GM18511 (cell line): ENCODE measurements around the gene GPS1.

Experiments used
- ATAC-seq: cut with Tn5 transposase; IDR thresholded peaks from one replicate; pipeline ENCODE4 v1.9.1; 2021; ENCODE audit warnings: mild to moderate bottlenecking, moderate library complexity; ENCODE audit not compliant: unreplicated experiment

The GPS1 gene

DNA sequence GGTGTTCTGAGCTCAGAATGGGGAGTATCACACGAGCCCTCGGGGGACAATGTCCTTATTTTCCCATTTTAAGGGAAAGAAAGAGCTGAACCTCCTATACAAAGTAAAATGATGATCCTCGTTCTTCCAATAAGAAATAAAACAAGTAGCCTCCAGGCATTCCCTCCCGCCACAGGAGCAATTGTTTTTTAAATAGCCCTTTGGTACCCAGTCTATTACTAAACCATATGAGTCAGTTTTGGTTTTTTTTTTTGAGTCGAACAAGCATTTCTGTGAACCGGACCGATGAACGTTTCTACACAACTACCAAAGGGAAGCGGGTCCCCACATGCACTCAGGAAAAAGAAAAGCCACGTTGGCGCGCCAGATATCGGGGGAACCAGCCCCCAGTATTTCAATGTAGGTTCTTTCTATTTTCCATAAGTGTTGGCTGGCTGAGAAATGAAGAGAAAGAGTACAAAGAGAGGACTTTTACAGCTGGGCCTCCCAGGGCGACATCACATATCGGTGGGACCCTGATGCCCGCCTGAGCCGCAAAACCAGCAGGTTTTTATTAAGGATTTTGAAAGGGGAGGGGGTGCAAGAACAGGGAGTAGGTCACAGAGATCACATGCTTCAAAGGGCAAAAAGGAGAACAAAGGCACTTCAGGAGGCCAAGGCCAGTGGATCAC is 10.4 kb upstream of the GPS1 start:
- no peak for ATAC-seq

DNA sequence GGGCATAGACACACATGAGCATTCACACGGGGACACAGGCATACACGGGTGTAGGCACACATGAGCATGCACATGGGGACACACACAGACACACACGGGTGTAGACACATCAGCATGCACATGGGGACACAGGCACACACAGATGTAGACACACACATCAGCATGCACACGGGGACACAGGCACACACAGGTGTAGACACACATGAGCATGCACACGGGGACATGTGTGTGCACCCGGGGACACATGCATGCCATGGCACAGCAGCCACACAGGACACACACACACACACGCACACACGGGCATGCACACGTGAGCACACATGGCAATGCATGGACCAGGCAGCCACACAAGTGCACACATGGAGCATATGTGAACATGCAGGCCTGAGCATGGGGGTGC is 9.0 kb upstream of the GPS1 start:
- ATAC-seq: no peak

DNA sequence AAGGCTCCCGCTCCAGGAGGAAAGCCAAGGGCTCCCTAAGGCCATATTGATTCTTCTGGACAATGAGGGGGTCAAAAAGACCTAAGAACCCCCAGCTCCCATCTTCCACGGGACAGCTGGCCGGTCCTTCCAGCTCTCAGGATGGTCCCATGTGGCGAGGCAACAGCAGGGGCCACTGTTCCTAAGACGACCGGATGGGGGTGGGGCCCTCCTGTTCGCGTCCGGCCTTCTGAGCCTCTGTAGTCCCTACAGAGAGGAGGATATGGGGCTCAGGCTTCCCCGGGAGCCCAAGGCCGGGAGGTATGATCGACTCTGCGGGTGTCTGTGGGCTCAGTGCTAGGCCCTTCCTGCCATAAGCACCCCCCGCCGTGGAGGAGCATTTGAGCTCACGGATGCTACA is 8.2 kb upstream of the GPS1 start:
- ATAC-seq: no peak

DNA sequence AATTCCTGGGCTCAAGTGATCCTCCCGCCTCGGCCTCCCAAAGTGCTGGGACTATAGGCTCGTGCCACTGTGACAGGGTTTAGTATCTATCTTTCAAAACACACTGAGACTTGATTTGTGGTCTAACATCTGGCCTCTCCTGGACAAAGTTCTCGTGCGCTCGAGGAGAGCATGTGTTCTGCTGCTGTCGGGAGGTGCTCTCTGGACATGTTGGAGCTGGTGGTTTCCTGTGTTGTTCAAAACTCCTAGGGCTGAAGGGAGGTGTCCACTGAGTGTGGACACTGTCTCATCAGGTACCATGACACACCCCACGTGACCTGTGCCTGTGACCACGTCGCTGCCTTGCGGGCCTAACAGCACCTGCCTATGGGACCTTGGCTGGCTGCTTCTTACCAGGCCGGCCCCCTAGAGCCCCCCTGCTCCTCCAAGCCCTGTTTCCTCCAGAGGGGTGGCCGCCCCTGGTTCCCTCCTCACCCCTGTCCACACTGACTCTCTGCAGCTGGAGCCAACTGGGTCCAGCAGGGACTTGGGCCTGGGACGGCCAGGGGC is 5.7 kb upstream of the GPS1 start:
- ATAC-seq: no peak

DNA sequence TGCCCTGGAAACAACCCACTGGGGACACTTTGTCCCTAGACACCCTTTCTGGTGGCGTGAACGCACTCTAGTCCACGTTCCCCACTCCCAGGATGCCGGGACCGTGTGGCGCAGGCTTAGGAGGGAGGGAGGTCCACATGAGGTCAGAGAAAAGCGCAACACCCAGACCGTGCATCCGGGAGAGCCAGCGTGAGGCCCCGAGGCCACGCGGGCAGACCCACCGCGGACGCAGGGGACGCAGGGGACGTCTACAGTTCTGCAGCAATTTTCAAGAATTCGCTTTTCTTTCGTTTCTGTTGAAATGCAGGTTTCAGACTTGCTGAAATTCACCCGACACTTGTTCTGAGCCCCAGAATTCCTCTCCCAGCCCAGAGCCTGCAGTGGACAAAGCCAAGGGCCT is 4.8 kb upstream of the GPS1 start:
- ATAC-seq: no peak

DNA sequence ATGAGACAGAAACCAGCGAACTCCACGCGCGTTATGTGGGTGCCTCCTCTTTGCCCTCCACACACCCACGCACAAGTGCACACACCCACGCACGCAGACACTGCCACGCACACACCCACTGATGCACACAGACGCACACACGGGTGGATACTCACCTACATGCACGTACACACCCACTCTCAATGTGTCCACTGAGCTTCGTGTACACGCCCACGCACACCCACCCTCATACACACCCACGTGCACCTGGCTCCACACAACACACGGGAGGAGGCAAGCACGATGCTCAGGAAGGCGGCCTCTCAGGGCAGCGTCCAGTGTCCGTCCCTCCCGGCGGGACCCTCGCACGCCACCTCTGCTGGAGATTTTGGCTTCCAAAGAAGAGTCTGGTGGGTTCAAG is 4.3 kb upstream of the GPS1 start:
- no peak for ATAC-seq

DNA sequence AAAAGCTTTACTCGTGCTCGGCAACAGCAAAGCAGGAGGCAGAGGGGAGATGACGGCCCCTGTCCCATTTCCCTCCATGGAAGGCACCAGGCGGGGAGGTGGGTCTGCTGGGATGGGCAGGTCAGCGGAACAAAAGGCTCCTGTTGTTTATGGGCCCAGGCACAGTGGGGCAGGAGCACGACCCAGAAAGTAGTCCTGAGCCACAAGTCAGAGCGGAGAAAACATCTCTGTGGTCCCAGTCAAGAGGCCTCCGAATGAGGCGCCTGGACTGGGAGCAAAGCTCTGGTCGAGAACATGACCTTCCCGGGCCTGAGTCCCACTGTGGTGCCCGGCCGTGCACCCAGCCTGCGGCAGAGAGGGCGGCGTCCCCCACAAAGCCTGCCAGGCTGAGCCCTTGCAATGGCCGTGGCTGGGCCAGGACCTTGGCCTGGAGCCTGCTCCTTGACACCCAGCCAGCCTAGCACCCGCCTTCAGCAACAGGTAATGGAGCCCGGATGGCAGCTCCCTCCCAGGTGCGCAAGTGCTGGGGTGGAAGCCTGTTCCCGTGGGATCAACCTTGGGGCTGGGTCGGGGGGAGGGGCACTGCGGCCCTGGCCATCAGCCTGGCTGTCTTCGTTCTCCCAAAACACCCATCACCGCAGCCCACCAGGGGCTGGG is 3.7 kb upstream of the GPS1 start:
- no peak for ATAC-seq

DNA sequence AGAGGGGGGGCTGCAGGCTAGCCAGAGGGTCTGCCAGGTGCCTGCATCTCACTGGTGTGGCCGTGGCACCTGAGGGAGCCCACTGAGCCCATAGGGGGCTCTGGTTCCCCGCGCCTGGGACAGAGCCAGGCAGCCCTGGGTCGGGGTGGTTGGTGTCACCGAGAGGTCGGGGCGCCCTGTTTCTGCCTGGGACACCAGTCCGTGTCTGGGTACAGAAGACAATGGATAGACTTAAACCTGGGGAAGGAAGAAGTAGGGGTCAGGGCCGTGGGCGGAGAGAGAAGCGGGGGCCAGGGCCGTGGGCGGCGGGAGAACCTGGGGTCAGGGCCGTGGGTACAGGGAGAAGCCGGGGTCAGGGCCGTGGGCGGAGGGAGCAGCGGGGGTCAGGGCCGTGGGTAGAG is 3.1 kb upstream of the GPS1 start:
- no peak for ATAC-seq

DNA sequence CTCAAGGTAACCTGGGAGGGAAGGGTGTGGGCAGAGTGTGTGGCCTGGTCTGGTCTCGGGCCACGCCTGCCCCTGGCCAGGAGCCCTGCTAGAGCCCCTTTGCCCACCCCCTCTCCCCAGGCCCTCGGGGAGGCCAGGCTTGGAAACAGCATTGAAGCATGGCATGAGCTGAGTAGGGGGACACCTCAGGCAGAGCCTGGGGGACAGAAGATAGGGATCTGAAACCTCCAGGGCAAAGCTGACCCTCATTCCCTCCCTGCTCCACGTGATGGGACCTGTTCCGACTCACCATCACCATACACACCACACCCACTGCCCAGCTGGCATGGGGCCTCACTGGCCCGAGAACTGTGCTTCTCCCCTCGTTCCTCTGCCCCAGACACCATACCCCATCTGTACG is 2.6 kb upstream of the GPS1 start:
- ATAC-seq: no peak

DNA sequence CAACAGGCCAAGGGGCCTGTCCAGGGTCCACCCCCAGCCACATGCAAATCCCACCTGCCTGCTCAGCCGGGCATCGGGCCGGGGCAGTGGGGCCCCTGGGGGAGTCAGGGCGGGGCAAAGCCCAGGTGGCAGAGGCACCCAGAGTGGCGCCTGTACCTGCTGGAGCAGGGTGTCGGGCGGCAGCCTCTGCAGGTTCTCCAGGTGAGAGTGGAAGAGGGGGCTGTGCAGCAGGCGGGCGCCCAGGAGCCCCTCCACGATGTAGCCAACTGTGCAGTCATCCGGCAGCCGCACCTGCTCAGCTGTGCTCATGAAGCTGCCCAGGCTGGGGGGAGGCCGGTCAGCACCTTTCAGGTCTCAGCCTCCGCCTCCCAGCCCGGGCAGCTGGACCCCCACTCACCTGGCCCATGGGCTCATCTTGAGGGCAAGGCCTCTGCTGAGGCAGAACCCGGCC is 2.2 kb upstream of the GPS1 start:
- ATAC-seq: no peak

DNA sequence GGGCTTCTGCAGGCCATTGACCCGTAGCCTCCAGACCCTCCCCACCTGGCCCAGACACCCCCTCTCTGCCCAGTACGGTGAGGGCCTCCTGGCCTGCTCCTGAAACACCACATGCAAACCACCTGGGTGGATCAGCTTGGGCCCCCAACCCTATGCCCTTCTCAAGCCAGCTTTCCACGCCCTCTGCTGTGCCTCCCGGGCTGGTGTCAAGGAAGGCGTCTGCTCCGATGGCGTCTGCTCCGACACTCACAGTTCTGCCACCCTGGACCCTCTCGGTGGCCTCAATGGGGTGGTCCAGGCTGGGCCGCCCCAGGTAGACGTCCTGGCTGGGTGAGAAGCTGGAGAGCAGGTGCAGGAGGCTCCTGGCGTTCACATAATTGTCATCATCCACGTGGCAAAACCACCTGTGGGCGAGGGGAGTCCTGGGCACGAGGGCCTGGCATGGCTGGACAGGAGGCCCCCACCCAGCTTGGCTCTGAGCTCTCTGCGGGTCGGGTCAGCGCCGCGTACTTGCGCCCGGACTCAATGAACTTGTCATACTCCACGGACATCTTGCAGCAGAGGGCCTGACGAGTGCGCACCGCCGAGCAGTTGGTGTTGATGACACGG is 1.4 kb upstream of the GPS1 start:
- ATAC-seq: no peak

DNA sequence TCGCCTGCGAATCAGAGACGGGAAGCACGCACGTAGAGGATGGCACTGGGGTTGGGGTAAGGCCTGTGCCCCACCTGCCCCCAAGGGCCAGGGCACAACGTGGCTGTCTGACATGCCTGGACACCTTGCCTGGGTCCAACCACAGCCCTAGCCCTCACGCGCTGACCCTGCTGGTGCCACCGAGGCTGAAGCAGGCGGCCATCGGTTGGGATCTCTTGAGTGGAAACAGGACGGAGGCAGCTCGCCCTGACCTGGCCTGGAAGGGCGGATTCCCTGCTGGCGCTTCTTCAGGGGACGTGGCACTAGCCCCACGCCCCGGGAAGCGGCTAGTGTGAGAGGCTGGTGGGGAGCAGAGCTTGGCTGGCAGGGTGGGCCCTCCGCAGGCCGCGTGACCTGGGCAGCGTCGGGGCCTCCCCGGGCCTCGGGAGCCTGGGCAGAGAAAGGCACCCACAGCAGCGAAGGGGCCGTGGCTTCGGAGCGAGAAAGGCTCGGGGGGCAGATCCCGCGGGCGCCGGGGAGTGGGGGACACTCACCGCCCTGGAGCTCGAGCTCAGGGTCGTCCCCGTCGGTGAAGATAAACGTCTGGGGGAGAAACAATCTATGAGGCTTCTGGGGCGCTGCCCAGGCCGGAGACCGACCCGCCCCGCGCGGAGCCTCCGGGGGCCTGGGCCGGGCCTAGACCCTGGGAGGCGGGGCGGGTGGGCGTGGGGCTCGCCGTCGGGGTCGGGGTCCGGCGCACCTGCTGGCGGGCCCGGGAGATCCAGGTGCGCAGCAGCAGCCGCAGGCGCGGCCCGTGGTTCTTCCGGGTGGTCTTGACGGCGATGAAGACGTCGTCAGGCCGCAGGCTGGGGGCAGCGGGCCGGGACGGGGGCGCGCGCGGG is 697 bp upstream of the GPS1 start:
- peak; percentile 16 for ATAC-seq

DNA sequence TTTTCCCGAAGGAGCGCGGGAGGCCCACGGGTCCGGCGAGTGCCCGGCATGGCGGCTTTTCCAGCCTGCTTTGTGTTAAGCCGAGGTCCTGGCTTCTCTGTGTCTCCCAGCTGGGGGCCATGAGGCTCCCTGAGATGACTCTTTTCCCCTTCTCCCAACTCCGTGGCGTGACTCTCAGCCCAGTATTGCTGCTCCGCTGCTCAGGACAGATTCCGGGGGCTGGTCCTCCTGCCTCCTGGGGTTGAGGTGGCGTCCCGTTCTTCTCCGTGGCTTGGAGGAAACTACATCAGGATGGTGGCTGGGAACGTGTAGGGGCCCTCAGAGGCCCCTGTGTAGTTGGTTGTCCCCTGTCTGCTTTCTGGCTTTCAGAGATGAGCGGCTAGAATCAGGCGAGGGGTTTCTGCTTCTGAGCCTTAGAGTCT is 951 bp downstream of the GPS1 start:
- ATAC-seq: no peak

DNA sequence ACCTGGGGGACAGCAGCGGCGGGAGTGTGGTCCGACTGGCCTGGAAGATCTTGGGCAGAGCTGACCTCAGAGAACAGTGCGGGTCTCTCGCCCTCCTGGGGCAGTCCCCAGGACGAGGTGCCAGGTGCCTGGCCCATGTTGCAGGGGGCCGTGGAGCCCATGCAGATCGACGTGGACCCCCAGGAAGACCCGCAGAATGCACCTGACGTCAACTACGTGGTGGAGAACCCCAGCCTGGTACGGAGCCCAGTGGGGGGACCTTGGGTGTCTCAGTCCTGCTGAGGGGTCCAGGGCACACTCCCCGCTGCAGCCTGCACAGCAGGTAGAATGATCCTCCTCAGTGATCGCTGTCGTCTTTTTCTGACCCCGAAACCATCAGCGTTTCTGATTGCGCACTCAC is 1.4 kb downstream of the GPS1 start:
- ATAC-seq: no peak

DNA sequence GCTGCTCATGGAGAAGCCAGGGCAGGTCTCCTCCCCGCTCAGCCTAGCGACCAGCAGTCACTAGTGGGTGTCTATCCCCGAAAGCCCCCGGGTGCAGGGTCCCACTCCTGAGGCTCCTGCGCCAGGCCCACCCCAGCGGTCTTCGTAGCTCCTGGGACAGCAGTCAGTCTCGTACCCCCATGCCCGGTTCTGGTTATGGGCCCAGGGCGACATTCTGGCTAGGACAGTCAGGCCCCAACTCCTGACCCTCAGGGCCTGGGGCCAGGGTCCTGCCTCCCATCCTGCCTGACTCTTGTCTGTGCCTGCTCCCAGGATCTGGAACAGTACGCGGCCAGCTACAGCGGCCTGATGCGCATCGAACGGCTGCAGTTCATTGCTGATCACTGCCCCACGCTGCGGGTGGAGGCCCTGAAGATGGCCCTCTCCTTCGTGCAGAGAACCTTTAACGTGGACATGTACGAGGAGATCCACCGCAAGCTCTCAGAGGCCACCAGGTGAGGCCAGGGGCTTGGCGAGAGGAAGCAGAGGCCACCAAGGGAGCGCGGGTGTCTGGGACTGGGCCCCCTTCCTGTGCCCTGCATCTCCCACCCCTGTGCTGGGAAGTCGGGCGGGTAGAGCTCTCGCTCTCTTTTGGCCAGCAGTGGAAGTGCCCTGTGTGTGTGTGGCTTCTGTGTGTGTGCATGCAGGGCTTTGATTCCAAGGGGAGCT is 2.0 kb downstream of the GPS1 start:
- no peak for ATAC-seq

DNA sequence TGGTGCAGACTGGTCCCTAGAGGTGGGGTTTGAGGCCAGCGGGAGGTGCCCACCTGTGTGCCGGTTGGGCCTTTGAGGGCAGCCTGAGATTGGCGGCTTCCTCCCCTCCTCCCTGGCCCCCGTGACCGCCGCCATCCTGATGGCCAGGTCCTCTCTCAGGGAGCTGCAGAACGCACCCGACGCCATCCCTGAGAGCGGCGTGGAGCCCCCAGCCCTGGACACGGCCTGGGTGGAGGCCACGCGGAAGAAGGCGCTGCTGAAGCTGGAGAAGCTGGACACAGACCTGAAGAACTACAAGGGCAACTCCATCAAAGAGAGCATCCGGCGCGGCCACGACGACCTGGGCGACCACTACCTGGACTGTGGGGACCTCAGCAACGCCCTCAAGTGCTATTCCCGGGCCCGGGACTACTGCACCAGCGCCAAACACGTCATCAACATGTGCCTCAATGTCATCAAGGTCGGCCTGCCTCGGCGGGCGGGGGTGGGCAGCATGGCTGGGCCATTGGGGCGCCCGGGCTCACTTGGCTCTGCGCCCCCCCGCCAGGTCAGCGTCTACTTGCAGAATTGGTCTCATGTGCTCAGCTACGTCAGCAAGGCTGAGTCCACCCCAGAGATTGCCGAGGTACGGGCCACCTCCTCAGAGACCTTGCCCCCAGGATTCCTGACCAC is 2.8 kb downstream of the GPS1 start:
- no peak for ATAC-seq

DNA sequence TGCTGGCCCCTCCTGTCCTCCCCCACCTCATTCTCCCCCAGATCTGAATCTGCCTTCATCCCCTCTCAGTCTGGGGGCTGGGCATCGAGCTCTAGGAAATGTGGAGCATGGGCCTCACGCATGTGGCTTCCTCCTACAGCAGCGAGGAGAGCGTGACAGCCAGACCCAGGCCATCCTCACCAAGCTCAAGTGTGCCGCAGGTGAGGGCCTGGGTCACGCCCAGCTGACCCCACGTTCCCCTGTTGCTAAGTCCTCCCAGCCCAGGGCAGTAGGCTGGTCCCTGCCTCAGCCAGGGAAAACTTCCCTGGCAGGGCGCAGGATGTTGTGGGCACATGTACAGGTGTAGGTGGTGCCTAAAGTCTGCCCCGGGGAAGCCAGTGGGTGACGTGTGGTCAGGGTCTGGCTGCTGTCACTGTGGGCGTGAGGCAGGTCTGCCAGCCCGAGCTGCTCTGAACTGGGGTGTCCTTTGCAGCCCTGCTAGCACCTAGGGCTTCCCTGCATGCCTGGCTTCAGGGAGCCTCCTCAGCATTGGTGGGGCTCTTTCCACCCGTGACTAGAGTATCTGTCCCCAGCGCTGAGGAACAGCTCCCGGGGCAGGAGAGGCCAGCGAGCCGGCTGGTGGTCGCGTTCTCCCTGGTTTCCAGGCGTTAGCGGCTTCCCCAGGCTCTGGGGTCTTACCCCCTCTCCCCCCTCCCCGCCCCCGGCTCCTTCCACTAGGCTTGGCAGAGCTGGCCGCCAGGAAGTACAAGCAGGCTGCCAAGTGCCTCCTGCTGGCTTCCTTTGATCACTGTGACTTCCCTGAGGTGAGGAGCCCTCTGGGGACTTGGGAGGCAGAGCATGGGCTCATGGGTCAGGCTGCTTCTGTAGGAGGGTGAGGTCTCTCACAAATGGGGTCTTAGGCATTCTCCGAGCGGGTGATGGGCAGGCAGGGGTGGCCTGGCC is 3.6 kb downstream of the GPS1 start:
- no peak for ATAC-seq

DNA sequence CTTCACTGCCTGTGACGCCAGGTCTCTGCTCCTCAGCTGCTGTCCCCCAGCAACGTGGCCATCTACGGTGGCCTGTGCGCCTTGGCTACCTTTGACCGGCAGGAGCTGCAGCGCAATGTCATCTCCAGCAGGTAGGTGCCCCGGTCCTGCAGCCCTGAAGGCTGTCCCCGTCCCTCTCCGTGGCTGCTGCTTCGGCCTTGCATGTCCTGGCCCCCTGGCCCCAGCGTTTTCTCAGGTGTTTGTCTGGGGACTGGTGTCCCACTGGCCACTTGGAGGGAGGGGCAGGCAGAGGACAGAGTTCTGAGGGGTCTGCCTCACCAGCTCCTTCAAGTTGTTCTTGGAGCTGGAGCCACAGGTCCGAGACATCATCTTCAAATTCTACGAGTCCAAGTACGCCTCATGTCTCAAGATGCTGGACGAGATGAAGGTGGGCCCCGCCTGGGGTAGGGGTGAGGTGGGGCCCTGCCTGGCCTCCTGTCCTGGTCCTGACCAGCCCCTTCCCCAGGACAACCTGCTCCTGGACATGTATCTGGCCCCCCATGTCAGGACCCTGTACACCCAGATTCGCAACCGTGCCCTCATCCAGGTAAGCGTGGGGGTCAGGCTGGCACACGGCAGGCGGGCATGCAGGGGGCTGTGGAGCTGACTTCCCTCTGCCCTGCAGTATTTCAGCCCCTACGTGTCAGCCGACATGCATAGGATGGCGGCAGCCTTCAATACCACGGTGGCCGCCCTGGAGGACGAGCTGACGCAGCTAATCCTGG is 4.4 kb downstream of the GPS1 start:
- no peak for ATAC-seq
